Measurements from ENCODE around the gene HES5. TPM values are rescaled to one million over a fixed set of nuclear protein-coding genes. Genes with fewer than 3 reads are reported as not detected.
A peak's percentile ranks its signal among the peaks of the same experiment; 100 is the strongest.

HES5 gene
- total and polyA plus RNA-seq, 5 donors: 0.52 to 1.8 (median 0.94) TPM

DNA sequence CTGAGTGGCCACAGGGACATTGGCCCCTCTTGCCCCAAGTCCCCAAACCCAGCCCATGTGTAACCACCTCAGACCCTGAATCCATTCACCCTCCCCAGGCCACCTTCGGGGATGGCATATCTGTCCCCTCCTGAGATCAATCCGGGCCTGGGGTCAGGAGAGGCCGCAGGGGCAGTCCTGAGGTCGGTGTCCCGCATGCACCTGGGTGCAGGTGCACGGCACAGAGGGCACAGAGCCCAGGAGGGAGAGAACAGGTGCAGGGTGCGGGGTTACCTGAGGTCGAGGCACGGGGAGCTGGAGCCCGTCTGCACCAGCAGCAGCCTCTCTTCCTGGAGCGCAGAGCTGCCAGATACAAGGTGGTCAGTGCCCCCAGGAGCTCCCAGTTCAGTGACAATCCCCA, 20.5 kb downstream of the HES5 start:
- no peaks in the 10 kb centered on the region for H3K9me3 ChIP-seq (ENCODE audit: control insufficient read depth, low read length)
- intact Hi-C loops (cut with DNase I): no loop called here
- H3K4me3 ChIP-seq (ENCODE audit: low read length): no peak overlapping the region
- no peaks in the 10 kb centered on the region for H3K27me3 ChIP-seq (ENCODE audit: control insufficient read depth, insufficient read depth)
- no peaks in the 10 kb centered on the region for H3K4me1 ChIP-seq (ENCODE audit: control insufficient read depth, insufficient read depth, low read length)
- 90% methylated on average over 11 of the region's 11 CpGs for WGBS
- no peak overlapping the region for H3K27ac ChIP-seq (ENCODE audit: low read length)
- no peak for DNase-seq
- ATAC-seq: no peak

GRCh38 chr1:2508751-2509150, 21.3 kb downstream of the HES5 start:
- no peaks in the 10 kb centered on the region for H3K27me3 ChIP-seq (ENCODE audit: control insufficient read depth, insufficient read depth)
- no peak overlapping the region for H3K4me3 ChIP-seq (ENCODE audit: low read length)
- WGBS: 90% methylated on average over 29 of the region's 29 CpGs
- DNase-seq: no peak
- H3K4me1 ChIP-seq (ENCODE audit: control insufficient read depth, insufficient read depth, low read length): no peaks in the 10 kb centered on the region
- no peak for ATAC-seq
- intact Hi-C loops (cut with DNase I): no loop called here
- no peaks in the 10 kb centered on the region for H3K9me3 ChIP-seq (ENCODE audit: control insufficient read depth, low read length)
- H3K27ac ChIP-seq (ENCODE audit: low read length): no peak overlapping the region

DNA sequence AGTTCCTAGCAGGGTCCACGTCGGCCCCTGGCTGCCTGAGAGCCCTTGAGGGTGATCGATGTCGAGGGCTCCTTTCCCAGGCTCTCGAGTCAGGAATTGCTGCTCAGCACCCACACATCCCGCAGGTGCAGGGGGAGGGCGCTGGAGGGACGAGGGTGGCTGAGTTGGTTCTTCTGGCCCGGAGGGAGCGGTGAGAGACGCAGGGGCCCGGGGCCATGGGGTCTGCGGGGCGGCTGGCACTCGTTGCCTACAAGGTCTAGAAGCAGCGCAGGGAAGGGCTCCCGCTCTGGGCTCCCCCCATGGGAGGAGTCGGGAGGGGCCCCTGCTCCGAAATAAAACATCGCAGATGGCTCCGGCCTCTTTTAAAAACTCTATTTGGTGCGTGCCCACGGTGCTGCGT, 21.9 kb downstream of the HES5 start:
- H3K9me3 ChIP-seq (ENCODE audit: control insufficient read depth, low read length): no peaks in the 10 kb centered on the region
- ATAC-seq (no peak), DNase-seq (no peak)
- H3K27ac ChIP-seq (ENCODE audit: low read length): no peak overlapping the region
- 88% methylated on average over 24 of the region's 24 CpGs for WGBS
- intact Hi-C loops (cut with DNase I): no loop called here
- no peak overlapping the region for H3K4me3 ChIP-seq (ENCODE audit: low read length)
- H3K27me3 ChIP-seq (ENCODE audit: control insufficient read depth, insufficient read depth): no peaks in the 10 kb centered on the region
- no peaks in the 10 kb centered on the region for H3K4me1 ChIP-seq (ENCODE audit: control insufficient read depth, insufficient read depth, low read length)

- Histone ChIP-seq H3K4me3 (ENCODE audit: low read length) (no peak overlapping the region), H3K27me3 (ENCODE audit: control insufficient read depth, insufficient read depth) (no peaks in the 10 kb centered on the region), H3K9me3 (ENCODE audit: control insufficient read depth, low read length) (no peaks in the 10 kb centered on the region), H3K27ac (ENCODE audit: low read length) (no peak overlapping the region), H3K4me1 (ENCODE audit: control insufficient read depth, insufficient read depth, low read length) (no peaks in the 10 kb centered on the region)
- no peak for DNase-seq
- WGBS: 84% methylated on average over 6 of the region's 6 CpGs
- intact Hi-C loops (cut with DNase I): no loop called here
- peak in 1 of 2 donors; percentile 2 for ATAC-seq
Observed at GRCh38 chr1:2507744-2508155, 22.3 kb downstream of the HES5 start.

DNA sequence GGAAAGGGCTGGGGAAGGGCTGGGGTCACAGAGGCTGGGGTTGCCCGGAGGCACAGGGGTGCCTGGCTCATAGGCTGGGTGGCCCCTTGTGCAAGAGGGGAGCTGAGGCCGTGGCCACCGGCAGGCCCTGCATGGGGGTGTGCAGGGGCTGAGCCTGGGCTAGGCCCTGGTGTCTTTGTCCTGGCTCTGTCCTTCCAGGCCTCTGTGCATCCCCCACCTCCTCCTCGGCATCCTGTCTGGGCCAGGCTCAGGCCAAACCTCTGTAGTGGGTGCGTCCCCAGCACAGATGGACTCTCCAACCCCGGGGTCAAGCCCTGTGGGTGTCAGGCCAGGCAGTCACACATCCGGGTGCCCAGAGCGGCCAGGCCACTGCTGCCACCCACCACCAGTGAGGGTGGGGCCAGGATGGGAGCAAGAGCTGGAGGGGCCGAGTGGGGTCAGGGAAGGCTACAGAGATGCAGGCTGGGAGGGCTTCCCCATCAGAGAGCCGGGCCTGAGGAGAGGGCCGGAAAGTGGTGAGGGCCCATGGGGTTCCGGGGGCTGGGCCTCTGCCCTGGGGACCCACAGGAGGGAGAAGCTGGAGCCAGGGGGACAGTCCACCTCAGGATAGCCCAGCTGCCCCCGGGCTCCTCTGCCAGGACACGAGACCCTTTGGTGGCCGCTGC, 23.0 kb downstream of the HES5 start:
- Histone ChIP-seq H3K27me3 (ENCODE audit: control insufficient read depth, insufficient read depth) (no peaks in the 10 kb centered on the region), H3K4me1 (ENCODE audit: control insufficient read depth, insufficient read depth, low read length) (no peaks in the 10 kb centered on the region), H3K4me3 (ENCODE audit: low read length) (no peak overlapping the region), H3K27ac (ENCODE audit: low read length) (no peak overlapping the region), H3K9me3 (ENCODE audit: control insufficient read depth, low read length) (no peaks in the 10 kb centered on the region)
- 51% methylated on average over 15 of the region's 15 CpGs for WGBS
- intact Hi-C loops (cut with DNase I): no loop called here
- ATAC-seq: peak; percentile 8 to 23
- no peak for DNase-seq

DNA sequence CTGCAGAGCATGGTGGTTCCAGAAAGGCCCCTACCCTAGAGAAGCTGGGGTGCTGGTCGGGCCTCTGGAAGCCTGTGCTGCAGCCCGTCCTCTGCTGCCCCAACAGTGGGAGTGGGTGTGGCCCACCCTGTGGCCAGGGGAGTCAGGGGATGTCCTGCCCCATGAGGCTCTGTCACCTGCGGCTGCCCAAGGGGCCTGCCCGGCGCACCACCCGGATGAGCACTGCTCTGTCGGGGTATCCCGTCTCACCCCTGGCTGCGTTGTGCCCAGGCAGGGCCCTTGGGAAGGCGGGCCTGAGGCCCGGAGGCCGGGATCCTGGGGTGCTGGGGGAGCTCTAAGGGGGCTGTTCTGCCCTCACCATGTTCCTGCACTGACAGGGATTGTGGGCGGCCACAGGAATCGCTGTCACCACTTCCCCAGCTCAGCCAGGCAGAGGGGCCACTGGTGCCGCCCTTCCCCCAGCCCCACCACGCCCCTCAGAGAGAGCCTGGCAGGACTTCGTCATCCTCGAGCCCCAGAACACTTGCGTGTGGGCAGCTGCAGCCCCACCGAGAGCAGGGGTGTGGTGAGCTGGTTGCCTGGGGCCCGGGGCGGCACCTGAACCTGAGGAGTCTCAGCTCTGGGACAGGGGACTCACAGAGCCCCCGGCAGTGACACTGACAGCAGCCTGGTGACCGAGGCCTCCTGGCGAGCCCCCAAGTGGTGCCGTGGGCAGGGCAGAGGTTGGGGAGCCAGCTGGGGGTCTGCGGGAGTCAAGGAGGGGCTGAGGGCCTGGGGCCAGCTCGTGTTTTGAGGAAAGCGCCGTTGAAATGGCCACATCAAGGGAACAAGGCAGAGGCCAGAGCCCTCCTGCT, 23.8 kb downstream of the HES5 start:
- no peak overlapping the region for H3K4me3 ChIP-seq (ENCODE audit: low read length)
- WGBS: 60% methylated on average over 30 of the region's 30 CpGs
- H3K27ac ChIP-seq (ENCODE audit: low read length): no peak overlapping the region
- no peaks in the 10 kb centered on the region for H3K9me3 ChIP-seq (ENCODE audit: control insufficient read depth, low read length)
- no peaks in the 10 kb centered on the region for H3K27me3 ChIP-seq (ENCODE audit: control insufficient read depth, insufficient read depth)
- DNase-seq (no peak), ATAC-seq (peak in 1 of 2 donors; percentile 3)
- intact Hi-C loops (cut with DNase I): no loop called here
- no peaks in the 10 kb centered on the region for H3K4me1 ChIP-seq (ENCODE audit: control insufficient read depth, insufficient read depth, low read length)

GRCh38 chr1:2505461-2505994, 24.5 kb downstream of the HES5 start:
- Histone ChIP-seq H3K27me3 (ENCODE audit: control insufficient read depth, insufficient read depth) (no peaks in the 10 kb centered on the region), H3K4me3 (ENCODE audit: low read length) (no peak overlapping the region), H3K4me1 (ENCODE audit: control insufficient read depth, insufficient read depth, low read length) (no peaks in the 10 kb centered on the region), H3K27ac (ENCODE audit: low read length) (no peak overlapping the region), H3K9me3 (ENCODE audit: control insufficient read depth, low read length) (no peaks in the 10 kb centered on the region)
- 60% methylated on average over 21 of the region's 21 CpGs for WGBS
- intact Hi-C loops (cut with DNase I): no loop called here
- no peak for ATAC-seq
- no peak for DNase-seq

DNA sequence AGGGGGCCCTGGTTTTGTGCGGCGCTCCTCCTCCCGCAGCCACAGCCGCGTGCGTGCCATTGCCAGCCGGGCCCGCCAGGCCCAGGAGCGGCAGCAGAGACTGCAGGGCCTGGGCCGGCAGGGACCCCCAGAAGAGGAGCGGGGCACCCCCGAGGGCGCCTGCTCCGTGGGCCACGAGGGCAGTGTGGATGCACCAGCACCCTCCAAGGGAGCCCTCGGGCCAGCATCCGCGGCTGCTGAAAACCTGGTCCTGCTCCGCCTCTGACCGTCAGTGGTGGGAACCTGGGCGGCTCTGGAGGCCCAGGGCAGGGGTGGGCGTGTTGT, 25.2 kb downstream of the HES5 start:
- intact Hi-C loops (cut with DNase I): no loop called here
- Histone ChIP-seq H3K9me3 (ENCODE audit: control insufficient read depth, low read length) (no peaks in the 10 kb centered on the region), H3K27me3 (ENCODE audit: control insufficient read depth, insufficient read depth) (no peaks in the 10 kb centered on the region), H3K27ac (ENCODE audit: low read length) (no peak overlapping the region), H3K4me1 (ENCODE audit: control insufficient read depth, insufficient read depth, low read length) (no peaks in the 10 kb centered on the region), H3K4me3 (ENCODE audit: low read length) (no peak overlapping the region)
- DNase-seq (no peak), ATAC-seq (no peak)
- 41% methylated on average over 22 of the region's 22 CpGs for WGBS

DNA sequence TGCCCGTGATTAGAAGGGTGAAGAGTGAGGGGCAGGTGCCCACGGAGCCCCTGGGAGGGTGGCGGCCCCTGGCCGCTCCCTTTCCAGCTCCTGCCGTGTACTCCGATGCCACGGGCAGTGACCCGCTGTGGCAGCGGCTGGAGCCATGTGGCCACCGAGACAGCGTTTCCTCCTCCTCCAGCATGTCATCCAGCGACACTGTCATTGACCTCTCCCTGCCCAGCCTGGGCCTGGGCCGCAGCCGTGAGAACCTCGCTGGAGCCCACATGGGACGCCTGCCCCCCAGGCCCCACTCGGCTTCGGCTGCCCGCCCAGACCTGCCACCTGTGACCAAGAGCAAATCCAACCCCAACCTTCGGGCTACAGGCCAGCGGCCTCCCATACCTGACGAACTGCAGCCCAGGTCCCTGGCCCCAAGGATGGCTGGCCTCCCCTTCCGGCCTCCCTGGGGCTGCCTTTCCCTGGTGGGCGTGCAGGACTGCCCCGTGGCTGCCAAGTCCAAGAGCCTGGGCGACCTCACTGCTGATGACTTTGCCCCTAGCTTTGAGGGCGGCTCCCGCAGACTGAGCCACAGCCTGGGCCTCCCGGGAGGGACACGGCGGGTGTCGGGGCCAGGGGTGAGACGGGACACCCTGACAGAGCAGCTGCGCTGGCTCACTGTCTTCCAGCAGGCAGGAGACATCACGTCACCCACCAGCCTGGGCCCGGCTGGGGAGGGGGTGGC, 25.7 kb downstream of the HES5 start:
- ATAC-seq: no peak
- H3K4me3 ChIP-seq (ENCODE audit: low read length): no peak overlapping the region
- WGBS: 50% methylated on average over 36 of the region's 36 CpGs
- intact Hi-C loops (cut with DNase I): no loop called here
- DNase-seq: peak in 1 of 3 donors; percentile 72
- no peak overlapping the region for H3K27ac ChIP-seq (ENCODE audit: low read length)
- H3K27me3 ChIP-seq (ENCODE audit: control insufficient read depth, insufficient read depth): no peaks in the 10 kb centered on the region
- H3K4me1 ChIP-seq (ENCODE audit: control insufficient read depth, insufficient read depth, low read length): no peaks in the 10 kb centered on the region
- H3K9me3 ChIP-seq (ENCODE audit: control insufficient read depth, low read length): no peaks in the 10 kb centered on the region

DNA sequence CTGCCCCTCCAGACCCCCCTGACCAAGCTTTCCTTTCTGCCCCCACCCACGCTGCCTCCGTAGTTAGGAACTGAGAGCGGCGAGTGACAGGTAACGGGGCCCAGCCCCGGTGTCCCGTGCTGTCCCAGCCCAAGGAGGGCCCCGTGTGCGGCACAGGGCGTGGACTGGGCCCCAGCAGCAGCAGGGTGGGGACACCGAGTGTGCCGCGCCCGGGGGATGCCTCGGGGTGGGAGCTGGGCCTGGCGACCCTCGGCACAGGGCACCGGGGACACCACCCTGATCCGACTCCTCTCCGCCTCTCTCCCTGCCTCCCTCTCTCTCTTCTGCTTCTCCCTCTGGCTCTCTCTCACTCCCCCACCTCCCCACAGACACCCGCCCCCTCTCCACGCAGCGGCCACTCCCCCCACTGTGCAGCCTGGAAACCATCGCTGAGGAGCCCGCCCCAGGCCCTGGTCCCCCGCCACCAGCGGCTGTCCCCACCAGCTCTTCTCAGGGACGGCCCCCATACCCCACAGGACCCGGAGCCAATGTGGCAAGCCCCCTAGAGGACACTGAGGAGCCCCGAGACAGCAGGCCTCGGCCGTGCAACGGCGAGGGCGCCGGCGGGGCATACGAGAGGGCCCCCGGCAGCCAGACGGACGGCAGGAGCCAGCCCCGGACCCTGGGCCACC, 26.4 kb downstream of the HES5 start:
- Histone ChIP-seq H3K27ac (ENCODE audit: low read length) (no peak overlapping the region), H3K27me3 (ENCODE audit: control insufficient read depth, insufficient read depth) (no peaks in the 10 kb centered on the region), H3K4me3 (ENCODE audit: low read length) (no peak overlapping the region), H3K4me1 (ENCODE audit: control insufficient read depth, insufficient read depth, low read length) (no peaks in the 10 kb centered on the region), H3K9me3 (ENCODE audit: control insufficient read depth, low read length) (no peaks in the 10 kb centered on the region)
- DNase-seq: no peak
- no peak for ATAC-seq
- intact Hi-C loops (cut with DNase I): no loop called here
- 37% methylated on average over 42 of the region's 42 CpGs for whole genome bisulfite sequencing
